HL-60 (cell line): ENCODE results near the gene IRF8.
"Not testable (repeated sequence)": the region's sequence is repeated elsewhere in the genome, so short reads cannot be mapped to it uniquely, and the experiment has no call there.

Experiments
- DNase-seq, 2 experiments: peaks; one replicate each; pipeline ENCODE4 v3.0.0-alpha.2; 2010 to 2020; ENCODE audit warnings: low read depth in 1 of 2, low spot score in 1 of 2
- H3K27ac ChIP-seq: fragments of 250-450 bp; sonication (Bioruptor Pico); replicated peaks from 2 replicates; pipeline ENCODE4 v1.5.1; 2020; ENCODE audit warnings: mild to moderate bottlenecking, moderate library complexity
- H3K27me3 ChIP-seq: fragments of 250-450 bp; sonication (Bioruptor Pico); 2 replicates; pipeline ENCODE4 v1.5.1; 2021; ENCODE audit warnings: mild to moderate bottlenecking, moderate library complexity; ENCODE audit not compliant: insufficient read depth, poor library complexity, severe bottlenecking
- H3K4me3 ChIP-seq: replicated peaks from 2 replicates; pipeline ENCODE4 v1.5.1; 2011; ENCODE audit warnings: mild to moderate bottlenecking, control low read depth, low read length; ENCODE audit not compliant: insufficient read depth
- CTCF ChIP-seq: IDR thresholded peaks from one replicate; pipeline ENCODE4 v1.5.1; 2011; ENCODE audit warnings: low read length, control low read depth, inconsistent platforms; ENCODE audit not compliant: insufficient read depth
- GABPA ChIP-seq: IDR thresholded peaks from 2 replicates; pipeline ENCODE4 v1.6.1; 2012; ENCODE audit warnings: low read depth
- POLR2AphosphoS5 ChIP-seq: IDR thresholded peaks from 2 replicates; pipeline ENCODE4 v1.6.1; 2012; ENCODE audit warnings: low read depth
- REST ChIP-seq: IDR thresholded peaks from 2 replicates; pipeline ENCODE4 v1.6.1; 2012; ENCODE audit warnings: low read depth; ENCODE audit not compliant: insufficient replicate concordance
- SPI1 ChIP-seq: IDR thresholded peaks from 2 replicates; pipeline ENCODE4 v1.6.1; 2012; ENCODE audit warnings: low read depth, mild to moderate bottlenecking, borderline replicate concordance

Gene IRF8

GRCh38 chr16:85872734-85873133 lies 26.2 kb upstream of the IRF8 start:
- H3K4me3 ChIP-seq = no peak overlapping the region
- no peak for DNase-seq
- H3K27ac ChIP-seq = no peak overlapping the region
- H3K27me3 ChIP-seq = no peaks in the 10 kb centered on the region
- TF ChIP-seq POLR2AphosphoS5 (no peak), REST (no peak), SPI1 (no peak), CTCF (no peak), GABPA (no peak)

GRCh38 chr16:85873153-85873552 lies 25.8 kb upstream of the IRF8 start:
- no peaks in the 10 kb centered on the region for H3K27me3 ChIP-seq
- no peak overlapping the region for H3K4me3 ChIP-seq
- H3K27ac ChIP-seq = no peak overlapping the region
- no peak for DNase-seq
- TF ChIP-seq CTCF = no peak
- TF ChIP-seq POLR2AphosphoS5 = no peak
- no peak for TF ChIP-seq SPI1
- TF ChIP-seq GABPA = no peak
- no peak for TF ChIP-seq REST

GRCh38 chr16:85874031-85874430 lies 24.9 kb upstream of the IRF8 start:
- DNase-seq, H3K4me3 ChIP-seq, H3K27ac ChIP-seq, H3K27me3 ChIP-seq: not testable (repeated sequence)

GRCh38 chr16:85878407-85878806 lies 20.6 kb upstream of the IRF8 start:
- no peak for DNase-seq
- H3K4me3 ChIP-seq = no peak overlapping the region
- TF ChIP-seq SPI1 (no peak), CTCF (no peak), REST (no peak), GABPA (no peak), POLR2AphosphoS5 (no peak)
- no peaks in the 10 kb centered on the region for H3K27me3 ChIP-seq
- no peak overlapping the region for H3K27ac ChIP-seq
